GM12878 (cell line): ENCODE data around the gene PLPP1. TPM values are rescaled to one million over a fixed set of nuclear protein-coding genes. Genes with fewer than 3 reads are reported as not detected.

Source experiments
- ATAC-seq: fragments of 200-7000 bp; cut with Tn5 transposase; 3 replicates; pipeline ENCODE4 v1.9.1; 2020; ENCODE audit warnings: mild to moderate bottlenecking, moderate library complexity
- BruUV-seq: library from RNA; stranded (reverse); fragments of 400-500 nt; replicated peaks from 2 replicates; lab custom pipeline; 2021; lab: Mats Ljungman, UMichigan
- CTCF ChIA-PET: fragments of 300-600 bp; sonication (Branson Sonifier 250); formaldehyde crosslinking; extraction: SDS; loops from one replicate; lab custom pipeline; 2021; ENCODE audit warnings: inconsistent platforms; lab: Yijun Ruan, JAX
- POLR2A ChIA-PET: fragments of 350-600 bp; formaldehyde crosslinking; extraction: SDS; loops from one replicate; lab custom pipeline; 2021; ENCODE audit warnings: inconsistent platforms; lab: Charles Lee
- RAD21 ChIA-PET: fragments of 300-600 bp; sonication (Branson Sonifier 250); formaldehyde crosslinking; loops from one replicate; lab custom pipeline; 2023; ENCODE audit warnings: antibody characterized with exemption; ENCODE audit not compliant: unreplicated experiment; lab: Charles Lee
- SMC1A ChIA-PET: fragments of 300-600 bp; sonication (Branson Sonifier 250); formaldehyde crosslinking; loops from one replicate; lab custom pipeline; 2023; ENCODE audit not compliant: unreplicated experiment, uncharacterized antibody; lab: Charles Lee
- DNase-seq: peaks from one replicate; pipeline ENCODE4 v3.0.0-alpha.2; 2011; ENCODE audit warnings: low read depth, low spot score
- FAIRE-seq: peaks from 3 replicates; lab custom pipeline; 2011; peaks lifted over from hg19 to GRCh38; lab: Jason Lieb, UNC
- H2AFZ ChIP-seq: 2 replicates; pipeline ENCODE4 v1.6.0; 2011; ENCODE audit warnings: low read depth, low read length, control low read depth; ENCODE audit not compliant: control insufficient read depth
- H3K27ac ChIP-seq: 2 replicates; pipeline ENCODE4 v1.5.1; 2011; ENCODE audit warnings: control low read depth; ENCODE audit not compliant: control insufficient read depth, insufficient read depth
- H3K27me3 ChIP-seq, 2 experiments: replicated peaks in 1 of 2; 2 replicates each; pipeline versions ENCODE4 v1.6.0 to v1.6.1; 2011; ENCODE audit warnings: low read length in 1 of 2; ENCODE audit not compliant: control insufficient read depth in 2 of 2, insufficient read depth in 2 of 2
- H3K36me3 ChIP-seq, 2 experiments: 2 replicates each; pipeline ENCODE4 v1.5.1; 2011; ENCODE audit warnings: low read length in 1 of 2; ENCODE audit not compliant: control insufficient read depth in 2 of 2, insufficient read depth in 2 of 2
- H3K4me1 ChIP-seq: 2 replicates; pipeline ENCODE4 v1.6.1; 2011; ENCODE audit warnings: mild to moderate bottlenecking, low read length, moderate library complexity, mixed read lengths; ENCODE audit not compliant: control insufficient read depth, insufficient read depth
- H3K4me2 ChIP-seq: 2 replicates; pipeline ENCODE4 v1.6.0; 2011; ENCODE audit warnings: control low read depth; ENCODE audit not compliant: control insufficient read depth, insufficient read depth
- H3K4me3 ChIP-seq: fragments of 200-600 bp; sonication (generic); 2 replicates; pipeline ENCODE4 v1.5.1; 2016
- H3K79me2 ChIP-seq: 2 replicates; pipeline ENCODE4 v1.6.0; 2011; ENCODE audit warnings: low read length; ENCODE audit not compliant: control insufficient read depth, insufficient read depth
- H3K9ac ChIP-seq: 2 replicates; pipeline ENCODE4 v1.8.0; 2011; ENCODE audit warnings: low read length, control low read depth, mixed read lengths; ENCODE audit not compliant: control insufficient read depth, insufficient read depth
- H3K9me3 ChIP-seq: replicated peaks from 3 replicates; pipeline ENCODE4 v1.5.1; 2011; ENCODE audit warnings: mild to moderate bottlenecking, low read length; ENCODE audit not compliant: control insufficient read depth, insufficient read depth
- H4K20me1 ChIP-seq: 2 replicates; pipeline ENCODE4 v1.6.0; 2011; ENCODE audit not compliant: control insufficient read depth, insufficient read depth
- BMI1 ChIP-seq: fragments of 450-650 bp; IDR thresholded peaks from 2 replicates; pipeline ENCODE4 v1.6.1; 2016; ENCODE audit warnings: mild to moderate bottlenecking, moderate library complexity, borderline replicate concordance
- GATAD2B ChIP-seq: fragments of 450-650 bp; conservative IDR thresholded peaks from 2 replicates; pipeline ENCODE4 v1.6.1; 2017; ENCODE audit warnings: low read depth, mild to moderate bottlenecking, moderate library complexity
- HDGF ChIP-seq: fragments of 450-650 bp; IDR thresholded peaks from 2 replicates; pipeline ENCODE4 v1.6.1; 2016; ENCODE audit warnings: antibody characterized with exemption
- IKZF1 ChIP-seq: fragments of 450-650 bp; conservative IDR thresholded peaks from 2 replicates; pipeline ENCODE4 v1.6.1; 2017; ENCODE audit warnings: antibody characterized with exemption, mild to moderate bottlenecking
- JUNB ChIP-seq: IDR thresholded peaks from 2 replicates; pipeline ENCODE4 v1.6.1; 2016; ENCODE audit warnings: antibody characterized with exemption, mild to moderate bottlenecking
- MTA3 ChIP-seq: IDR thresholded peaks from 2 replicates; pipeline ENCODE4 v1.6.1; 2012; ENCODE audit warnings: low read length, inconsistent platforms, borderline replicate concordance
- NBN ChIP-seq: fragments of 450-650 bp; IDR thresholded peaks from 2 replicates; pipeline ENCODE4 v1.6.1; 2016
- NFXL1 ChIP-seq: fragments of 450-650 bp; IDR thresholded peaks from 2 replicates; pipeline ENCODE4 v1.6.1; 2017; ENCODE audit warnings: antibody characterized with exemption, mild to moderate bottlenecking, borderline replicate concordance
- NFYB ChIP-seq: IDR thresholded peaks from 2 replicates; pipeline ENCODE4 v1.6.1; 2011; ENCODE audit warnings: low read depth, mild to moderate bottlenecking, low read length, improper control_type of control experiment, moderate library complexity; ENCODE audit not compliant: insufficient read depth
- NRF1 ChIP-seq: conservative IDR thresholded peaks from 2 replicates; pipeline ENCODE4 v1.6.1; 2011; ENCODE audit warnings: mild to moderate bottlenecking, low read depth, low read length, improper control_type of control experiment
- RAD51 ChIP-seq: fragments of 450-650 bp; IDR thresholded peaks from 2 replicates; pipeline ENCODE4 v1.6.1; 2016; ENCODE audit warnings: moderate library complexity, mild to moderate bottlenecking, inconsistent platforms
- RELA ChIP-seq: fragments of 450-650 bp; IDR thresholded peaks from 2 replicates; pipeline ENCODE4 v1.8.0; 2014; ENCODE audit warnings: borderline replicate concordance; ENCODE audit not compliant: partially characterized antibody
- RELB ChIP-seq: fragments of 450-650 bp; IDR thresholded peaks from 2 replicates; pipeline ENCODE4 v1.6.1; 2017; ENCODE audit warnings: low read depth, mild to moderate bottlenecking, moderate library complexity
- SPI1 ChIP-seq: IDR thresholded peaks from 2 replicates; pipeline ENCODE4 v1.6.1; 2011; ENCODE audit warnings: low read depth, mild to moderate bottlenecking, low read length, moderate library complexity, borderline replicate concordance; ENCODE audit not compliant: insufficient read depth
- SREBF2 ChIP-seq: IDR thresholded peaks from 2 replicates; pipeline ENCODE4 v1.6.1; 2012; ENCODE audit warnings: mild to moderate bottlenecking, low read length
- SUZ12 ChIP-seq: fragments of 200-600 bp; sonication (generic); IDR thresholded peaks from one replicate; pipeline ENCODE4 v1.6.1; 2018; ENCODE audit warnings: antibody characterized with exemption, mild to moderate bottlenecking; ENCODE audit not compliant: unreplicated experiment
- ZBED1 ChIP-seq: IDR thresholded peaks from 2 replicates; pipeline ENCODE4 v1.6.1; 2016; ENCODE audit warnings: borderline replicate concordance
- WGBS: methylation state at CpG from one replicate; pipeline ENCODE4 v1.1.6; 2016; ENCODE audit warnings: low lambda C conversion rate; ENCODE audit not compliant: insufficient replicate concordance, insufficient coverage; ENCODE audit errors: missing lambda C conversion rate; 5-methylcytosine and 5-hydroxymethylcytosine counted together
- in situ Hi-C: fragments of 300-500 bp; cut with MboI; formaldehyde crosslinking; loops from 9 replicates; pipeline ENCODE4 v1.14.3; 2018; ENCODE audit warnings: mixed read lengths
- intact Hi-C: fragments of 100-400 bp; cut with micrococcal nuclease; formaldehyde crosslinking; loops from one replicate; pipeline ENCODE4 v1.14.2; 2022; ENCODE audit not compliant: unreplicated experiment
- polyA plus RNA-seq, 11 experiments: library from polyadenylated mRNA; depleted of rRNA in 4 of 11; unstranded in 6 of 11; stranded (reverse) in 5 of 11; fragments of >200 nt; fragmentation: Nextera tagmentation in 4 of 11; fragmentation: Illumina TruSeq in 1 of 11; extraction: Ambion mirVana in 4 of 11; extraction: Trizol in 1 of 11; gene quantifications; 1 replicate in 1 of 11; 2 replicates in 10 of 11; pipeline versions ENCODE4 v1.2.1 to v1.2.3, GENCODE V29; 2011 to 2016; ENCODE audit warnings: inconsistent platforms in 2 of 11, missing spikeins in 2 of 11, low read depth in 1 of 11
- total RNA-seq, 4 experiments: library from RNA; depleted of rRNA in 3 of 4; stranded (reverse); fragments of >200 nt in 3 of 4; fragmentation: Illumina TruSeq in 1 of 4; extraction: Trizol in 1 of 4; gene quantifications; 2 replicates each; pipeline versions ENCODE4 v1.2.1 to v1.2.3, GENCODE V29; 2013 to 2021

Gene PLPP1
- total and polyA plus RNA-seq, 10 of the 15 experiments (the other 5 are each of a cell fraction or from before 2014, with no cell fraction given), result 3.0 to 11.3 (median 8.1) TPM

GRCh38 chr5:55454282-55454681, 80.5 kb downstream of the PLPP1 start (continued):
- no peak for TF ChIP-seq NFYB
- TF ChIP-seq JUNB, result no peak
- TF ChIP-seq, all 136 proteins: peak for 0

GRCh38 chr5:55453211-55453610, 81.6 kb downstream of the PLPP1 start:
- intact Hi-C loops, result no loop called here
- BruUV-seq, result no TSS peak
- Histone ChIP-seq H3K4me3 (no peak overlapping the region), H3K36me3 (no peaks in the 10 kb centered on the region), H3K9me3 (no peaks in the 10 kb centered on the region), H3K4me2 (no peak overlapping the region), H3K9ac (no peak overlapping the region), H4K20me1 (no peaks in the 10 kb centered on the region), H2AFZ (no peak overlapping the region), H3K79me2 (no peaks in the 10 kb centered on the region), H3K4me1 (no peaks in the 10 kb centered on the region), H3K27ac (no peak overlapping the region), H3K27me3 (no peaks in the 10 kb centered on the region)
- in situ Hi-C loops, result no loop called here
- DNase-seq (no peak), FAIRE-seq (no peak), ATAC-seq (no peak)
- WGBS, result 0% methylated on average over 1 of the region's 1 CpG
- SMC1A ChIA-PET, result no interaction called here
- RAD21 ChIA-PET, result no interaction called here
- TF ChIP-seq RELA (no peak), NFXL1 (no peak)
- CTCF ChIA-PET, result no interaction called here
- POLR2A ChIA-PET, result interaction anchor here (0.6 kb wide), 1 partner anchor 14 kb away, joined by 3 read pairs; no protein-coding TSS in a partner anchor

DNA sequence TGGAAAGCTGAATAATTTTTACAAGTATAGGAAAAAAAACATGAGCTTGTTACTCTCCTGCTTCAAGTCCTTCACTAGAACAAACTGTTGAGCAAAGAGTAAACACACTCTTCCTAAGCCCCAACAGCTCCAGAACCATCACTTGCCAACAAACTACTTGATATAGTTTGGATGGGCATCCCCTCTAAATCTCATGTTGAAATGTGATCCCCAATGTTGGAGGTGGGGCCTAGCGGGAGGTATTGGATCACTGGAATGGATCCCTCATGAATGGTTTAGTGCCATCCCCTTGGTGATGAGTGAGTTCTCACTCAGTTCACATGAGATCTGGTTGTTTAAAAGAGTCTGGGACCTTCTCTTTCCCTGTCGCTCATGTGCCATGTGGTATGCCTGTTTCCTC, 82.8 kb downstream of the PLPP1 start:
- RAD21 ChIA-PET, result no interaction called here
- FAIRE-seq, result no peak
- no peak for TF ChIP-seq ZBED1
- TF ChIP-seq SUZ12, result no peak
- no peak for TF ChIP-seq SREBF2
- no peak for TF ChIP-seq NFXL1
- no peak for TF ChIP-seq HDGF
- no peak for TF ChIP-seq NBN
- TF ChIP-seq NRF1, result no peak
- no peak for TF ChIP-seq SPI1
- TF ChIP-seq BMI1, result no peak
- no peak for TF ChIP-seq GATAD2B
- TF ChIP-seq RAD51, result no peak
- no peak for TF ChIP-seq RELB
- TF ChIP-seq IKZF1, result no peak
- no peak for TF ChIP-seq MTA3

More for the DNA sequence above, 82.8 kb downstream of the PLPP1 start:
- Histone ChIP-seq H3K9me3 (no peaks in the 10 kb centered on the region), H3K4me2 (no peak overlapping the region), H3K79me2 (no peaks in the 10 kb centered on the region), H3K4me1 (no peaks in the 10 kb centered on the region), H4K20me1 (no peaks in the 10 kb centered on the region), H3K27me3 (no peaks in the 10 kb centered on the region), H3K9ac (no peak overlapping the region), H3K27ac (no peak overlapping the region), H2AFZ (no peak overlapping the region), H3K36me3 (no peaks in the 10 kb centered on the region), H3K4me3 (no peak overlapping the region)
- POLR2A ChIA-PET, result no interaction called here
- SMC1A ChIA-PET, result interaction anchor here (1.2 kb wide), 1 partner anchor 56 kb away, joined by 5 read pairs; no protein-coding TSS in a partner anchor
- DNase-seq, result no peak
- in situ Hi-C loops, result no loop called here
- CTCF ChIA-PET, result no interaction called here
- ATAC-seq, result no peak
- no TSS peak for BruUV-seq
- WGBS, result 98% methylated on average over 2 of the region's 2 CpGs
- intact Hi-C loops, result no loop called here
